ENCODE results near the gene WIPF3. TPM values are rescaled to one million over a fixed set of nuclear protein-coding genes. Genes with fewer than 3 reads are reported as not detected.

Gene WIPF3
- total RNA-seq, 1 donor from 2014 or later, result 0.46 TPM

- no peaks in the 10 kb centered on the region for H3K27me3 ChIP-seq (ENCODE audit: control insufficient read depth, insufficient read depth, low read length)
- no peak for TF ChIP-seq CTCF (IDR thresholded peaks at IDR 0.05; ENCODE audit: insufficient read depth, low read length, poor library complexity, severe bottlenecking)
- no peak for DNase-seq (ENCODE audit: low read depth)
- no peak overlapping the region for H3K4me3 ChIP-seq (ENCODE audit: low read depth, low read length)
- H3K36me3 ChIP-seq (ENCODE audit: control insufficient read depth, insufficient read depth, low read length), result no peaks in the 10 kb centered on the region
These were observed 113.5 kb downstream of the WIPF3 start for GRCh38 chr7:29919790-29920189.

DNA sequence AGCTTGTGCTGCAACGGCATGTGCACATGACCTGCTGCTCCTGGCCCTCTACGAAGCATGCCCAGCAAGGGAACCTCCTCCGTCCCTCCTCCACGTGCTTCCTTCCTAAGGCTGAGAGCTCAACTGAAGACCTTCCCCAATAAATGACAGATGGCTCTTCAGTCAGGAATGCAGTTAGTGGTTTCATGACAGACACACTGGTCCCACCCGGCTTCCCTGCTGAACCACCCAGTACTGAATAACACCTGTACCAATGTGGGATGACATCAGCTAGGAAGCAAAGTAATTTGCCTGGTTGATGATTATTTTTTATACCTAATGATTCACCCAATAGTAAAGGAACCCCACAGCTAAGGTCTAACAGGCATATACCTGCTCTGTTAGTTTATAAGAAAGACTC is 114.2 kb downstream of the WIPF3 start:
- no peaks in the 10 kb centered on the region for H3K36me3 ChIP-seq (ENCODE audit: control insufficient read depth, insufficient read depth, low read length)
- TF ChIP-seq CTCF (IDR thresholded peaks at IDR 0.05; ENCODE audit: insufficient read depth, low read length, poor library complexity, severe bottlenecking), result no peak
- no peak overlapping the region for H3K4me3 ChIP-seq (ENCODE audit: low read depth, low read length)
- no peaks in the 10 kb centered on the region for H3K27me3 ChIP-seq (ENCODE audit: control insufficient read depth, insufficient read depth, low read length)
- DNase-seq (ENCODE audit: low read depth), result peak; percentile 1

DNA sequence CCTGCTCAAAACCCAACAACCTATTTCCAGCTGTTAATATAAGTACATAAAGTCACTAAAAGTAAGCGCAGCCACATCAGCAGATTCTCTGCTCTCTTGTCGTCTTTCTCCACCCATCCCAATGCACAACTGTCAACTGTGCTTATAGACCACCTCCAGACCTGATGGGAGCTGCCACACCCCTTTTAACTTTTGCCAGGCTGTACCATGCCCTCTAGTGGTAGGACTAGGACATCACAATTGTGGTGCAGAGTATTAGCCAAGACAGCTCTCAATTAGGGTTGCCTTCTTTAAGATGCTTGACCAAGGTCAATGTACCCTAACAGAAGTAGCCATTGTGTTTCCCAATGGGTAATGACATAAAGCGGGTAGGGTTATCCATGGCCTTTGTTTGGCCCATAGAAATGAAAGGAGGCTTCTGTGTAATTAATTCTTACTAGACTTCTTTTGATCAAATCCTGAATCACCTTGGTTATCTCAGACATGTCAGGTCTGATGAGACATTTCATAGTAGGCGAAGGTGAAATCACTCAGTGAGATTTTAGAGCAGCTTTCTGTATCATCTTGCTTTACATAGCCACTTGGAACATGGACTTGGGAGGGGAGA is 115.2 kb downstream of the WIPF3 start:
- peak; percentile 88 for TF ChIP-seq CTCF (IDR thresholded peaks at IDR 0.05; ENCODE audit: insufficient read depth, low read length, poor library complexity, severe bottlenecking)
- no peaks in the 10 kb centered on the region for H3K27me3 ChIP-seq (ENCODE audit: control insufficient read depth, insufficient read depth, low read length)
- peak; percentile 19 for DNase-seq (ENCODE audit: low read depth)
- H3K4me3 ChIP-seq (ENCODE audit: low read depth, low read length), result no peak overlapping the region
- no peaks in the 10 kb centered on the region for H3K36me3 ChIP-seq (ENCODE audit: control insufficient read depth, insufficient read depth, low read length)

- no peak for TF ChIP-seq CTCF (IDR thresholded peaks at IDR 0.05; ENCODE audit: insufficient read depth, low read length, poor library complexity, severe bottlenecking)
- Histone ChIP-seq H3K27me3 (ENCODE audit: control insufficient read depth, insufficient read depth, low read length) (no peaks in the 10 kb centered on the region), H3K36me3 (ENCODE audit: control insufficient read depth, insufficient read depth, low read length) (no peaks in the 10 kb centered on the region), H3K4me3 (ENCODE audit: low read depth, low read length) (no peak overlapping the region)
- no peak for DNase-seq (ENCODE audit: low read depth)
These were observed 116.8 kb downstream of the WIPF3 start for GRCh38 chr7:29922921-29923700.

GRCh38 chr7:29924006-29924405 is 117.7 kb downstream of the WIPF3 start:
- no peak for TF ChIP-seq CTCF (IDR thresholded peaks at IDR 0.05; ENCODE audit: insufficient read depth, low read length, poor library complexity, severe bottlenecking)
- Histone ChIP-seq H3K36me3 (ENCODE audit: control insufficient read depth, insufficient read depth, low read length) (no peaks in the 10 kb centered on the region), H3K27me3 (ENCODE audit: control insufficient read depth, insufficient read depth, low read length) (no peaks in the 10 kb centered on the region), H3K4me3 (ENCODE audit: low read depth, low read length) (no peak overlapping the region)
- DNase-seq (ENCODE audit: low read depth), result no peak
